H9 (cell line): ENCODE data around the gene GARNL3. TPM values are rescaled to one million over a fixed set of nuclear protein-coding genes. Genes with fewer than 3 reads are reported as not detected.

Experiments used
- DNase-seq: peaks from one replicate; pipeline ENCODE4 v3.0.0-alpha.2; 2017
- H2AFZ ChIP-seq: one replicate; pipeline ENCODE4 v1.6.1; 2013; ENCODE audit warnings: mild to moderate bottlenecking, low read length, control low read depth, moderate library complexity
- H2AK5ac ChIP-seq: 2 replicates; pipeline ENCODE4 v1.6.1; 2013; ENCODE audit warnings: low read length, control low read depth, mixed read lengths; ENCODE audit not compliant: insufficient read length
- H2BK120ac ChIP-seq: one replicate; pipeline ENCODE4 v1.6.1; 2013; ENCODE audit warnings: low read depth, mild to moderate bottlenecking, low read length, control low read depth, inconsistent platforms; ENCODE audit not compliant: poor library complexity, severe bottlenecking
- H2BK12ac ChIP-seq: 2 replicates; pipeline ENCODE4 v1.6.1; 2013; ENCODE audit warnings: low read length, control low read depth, mixed read lengths, low read depth; ENCODE audit not compliant: insufficient read length
- H2BK15ac ChIP-seq: 2 replicates; pipeline ENCODE4 v1.6.1; 2013; ENCODE audit warnings: low read depth, low read length, control low read depth
- H2BK20ac ChIP-seq: one replicate; pipeline ENCODE4 v1.6.1; 2013; ENCODE audit warnings: low read depth, mild to moderate bottlenecking, low read length, control low read depth, inconsistent platforms; ENCODE audit not compliant: poor library complexity, severe bottlenecking
- H2BK5ac ChIP-seq: 2 replicates; pipeline ENCODE4 v1.6.1; 2013; ENCODE audit warnings: low read length, control low read depth, mixed read lengths; ENCODE audit not compliant: insufficient read length
- H3K14ac ChIP-seq: 2 replicates; pipeline ENCODE4 v1.6.1; 2013; ENCODE audit warnings: low read length, control low read depth; ENCODE audit not compliant: insufficient read depth
- H3K18ac ChIP-seq: 2 replicates; pipeline ENCODE4 v1.6.1; 2013; ENCODE audit warnings: low read depth, mild to moderate bottlenecking, mixed read lengths, low read length, control low read depth; ENCODE audit not compliant: insufficient read length
- H3K23ac ChIP-seq: 2 replicates; pipeline ENCODE4 v1.6.1; 2013; ENCODE audit warnings: low read length, control low read depth, mixed read lengths, low read depth; ENCODE audit not compliant: insufficient read length
- H3K23me2 ChIP-seq: 2 replicates; pipeline ENCODE4 v1.6.1; 2013; ENCODE audit warnings: low read depth, mild to moderate bottlenecking, mixed read lengths, low read length, control low read depth; ENCODE audit not compliant: insufficient read length, poor library complexity, severe bottlenecking
- H3K27ac ChIP-seq: 2 replicates; pipeline ENCODE4 v1.5.1; 2013; ENCODE audit warnings: low read length, control low read depth, mixed read lengths, low read depth; ENCODE audit not compliant: insufficient read length
- H3K27me3 ChIP-seq: 2 replicates; pipeline ENCODE4 v1.6.1; 2013; ENCODE audit warnings: low read length, control low read depth, inconsistent platforms; ENCODE audit not compliant: insufficient read depth
- H3K4ac ChIP-seq: 2 replicates; pipeline ENCODE4 v1.6.1; 2013; ENCODE audit warnings: low read depth, mild to moderate bottlenecking, control low read depth, inconsistent platforms, low read length, moderate library complexity
- H3K4me1 ChIP-seq: 2 replicates; pipeline ENCODE4 v1.6.1; 2013; ENCODE audit warnings: low read length, control low read depth, inconsistent platforms; ENCODE audit not compliant: insufficient read depth
- H3K4me2 ChIP-seq: 2 replicates; pipeline ENCODE4 v1.6.1; 2013; ENCODE audit warnings: low read length, control low read depth, mixed read lengths; ENCODE audit not compliant: insufficient read length, insufficient read depth
- H3K56ac ChIP-seq: 2 replicates; pipeline ENCODE4 v1.6.1; 2013; ENCODE audit warnings: low read depth, mild to moderate bottlenecking, mixed read lengths, low read length, control low read depth; ENCODE audit not compliant: insufficient read length
- H3K79me1 ChIP-seq: 2 replicates; pipeline ENCODE4 v1.6.1; 2013; ENCODE audit warnings: low read depth, mild to moderate bottlenecking, moderate library complexity, low read length, control low read depth, inconsistent platforms; ENCODE audit not compliant: insufficient read depth, poor library complexity, severe bottlenecking
- H3K79me2 ChIP-seq: 2 replicates; pipeline ENCODE4 v1.6.1; 2013; ENCODE audit warnings: low read length, control low read depth, inconsistent platforms; ENCODE audit not compliant: insufficient read depth
- H3K9ac ChIP-seq: 2 replicates; pipeline ENCODE4 v1.6.1; 2013; ENCODE audit warnings: low read length, control low read depth, mixed read lengths; ENCODE audit not compliant: insufficient read length; ENCODE audit errors: extremely low read depth
- H3K9me3 ChIP-seq: one replicate; pipeline ENCODE4 v1.6.1; 2013; ENCODE audit warnings: low read depth, low read length, inconsistent platforms; ENCODE audit not compliant: control insufficient read depth
- H3T11ph ChIP-seq: one replicate; pipeline ENCODE4 v1.6.1; 2013; ENCODE audit warnings: mild to moderate bottlenecking, low read length, control low read depth, inconsistent platforms
- H4K20me1 ChIP-seq: one replicate; pipeline ENCODE4 v1.6.1; 2013; ENCODE audit not compliant: control insufficient read depth, insufficient read length, insufficient read depth
- H4K5ac ChIP-seq: 2 replicates; pipeline ENCODE4 v1.6.1; 2013; ENCODE audit warnings: low read depth, mild to moderate bottlenecking, mixed read lengths, low read length, control low read depth; ENCODE audit not compliant: insufficient read length
- H4K8ac ChIP-seq: replicated peaks from 2 replicates; pipeline ENCODE4 v1.6.1; 2013; ENCODE audit warnings: low read length, control low read depth, mixed read lengths, low read depth; ENCODE audit not compliant: insufficient read length
- H4K91ac ChIP-seq: 2 replicates; pipeline ENCODE4 v1.6.1; 2013; ENCODE audit warnings: low read depth, mild to moderate bottlenecking, moderate library complexity, mixed read lengths, low read length, control low read depth; ENCODE audit not compliant: insufficient read length
- H3K27ac Mint-ChIP-seq, 3 experiments: 2 replicates in 2 of 3; 3 replicates in 1 of 3; pipeline ENCODE4 v1.8.0; 2020 to 2021; ENCODE audit warnings: mixed read lengths in 3 of 3, mild to moderate bottlenecking in 1 of 3, moderate library complexity in 1 of 3
- H3K27me3 Mint-ChIP-seq: 2 replicates; pipeline ENCODE4 v1.8.0; 2021; ENCODE audit warnings: low read depth, mild to moderate bottlenecking, moderate library complexity, mixed read lengths
- H3K36me3 Mint-ChIP-seq, 3 experiments: 2 replicates in 2 of 3; 3 replicates in 1 of 3; pipeline ENCODE4 v1.8.0; 2020 to 2021; ENCODE audit warnings: low read depth in 3 of 3, mixed read lengths in 3 of 3; ENCODE audit not compliant: insufficient read depth in 1 of 3
- H3K4me1 Mint-ChIP-seq, 2 experiments: 2 replicates each; pipeline ENCODE4 v1.8.0; 2020; ENCODE audit warnings: mixed read lengths in 2 of 2
- H3K4me3 Mint-ChIP-seq, 2 experiments: 2 replicates in 1 of 2; 3 replicates in 1 of 2; pipeline ENCODE4 v1.8.0; 2020 to 2021; ENCODE audit warnings: mild to moderate bottlenecking in 2 of 2, mixed read lengths in 2 of 2, moderate library complexity in 1 of 2
- H3K9me3 Mint-ChIP-seq, 2 experiments: 2 replicates in 1 of 2; 3 replicates in 1 of 2; pipeline ENCODE4 v1.8.0; 2020; ENCODE audit warnings: mild to moderate bottlenecking in 2 of 2, mixed read lengths in 2 of 2, moderate library complexity in 1 of 2
- CTCF ChIP-seq: fragments of 200-600 bp; sonication (generic); conservative IDR thresholded peaks from 3 replicates; pipeline ENCODE4 v1.8.0; 2021; ENCODE audit warnings: antibody characterized with exemption, mild to moderate bottlenecking
- WGBS: extraction: QIAGEN DNeasy Blood & Tissue Kit; methylation state at CpG from one replicate; pipeline ENCODE4 v1.1.7; 2013; ENCODE audit warnings: missing lambda C conversion rate, low lambda C conversion rate, mixed read lengths; ENCODE audit not compliant: insufficient read length; ENCODE audit errors: extremely low coverage; 5-methylcytosine and 5-hydroxymethylcytosine counted together
- total RNA-seq: library from RNA; stranded (reverse); gene quantifications from 2 replicates; pipeline ENCODE4 v1.2.1, GENCODE V29; 2021

Gene GARNL3
- total RNA-seq, 1 experiment from 2014 or later: 8.7 TPM

- Histone ChIP-seq H3K9ac (no peak overlapping the region), H2BK12ac (no peak overlapping the region), H3K18ac (no peak overlapping the region), H3K23me2 (peaks cover 11% of the 10 kb centered on the region), H4K91ac (no peak overlapping the region), H3K23ac (no peak overlapping the region), H3K4me1 (no peaks in the 10 kb centered on the region), H3K4ac (no peak overlapping the region), H3K27me3 (no peaks in the 10 kb centered on the region), H3K79me2 (no peaks in the 10 kb centered on the region), H2BK5ac (no peak overlapping the region), H2AFZ (no peak overlapping the region), H3K27ac (no peak overlapping the region), H2BK120ac (no peak overlapping the region), H2AK5ac (no peak overlapping the region), H2BK20ac (no peak overlapping the region), H4K8ac (no peak overlapping the region), H3T11ph (no peak overlapping the region), H3K9me3 (no peaks in the 10 kb centered on the region), H3K79me1 (no peaks in the 10 kb centered on the region), H4K20me1 (no peaks in the 10 kb centered on the region), H3K14ac (no peak overlapping the region), H3K56ac (no peak overlapping the region), H4K5ac (no peak overlapping the region), H2BK15ac (no peak overlapping the region), H3K4me2 (no peak overlapping the region)
- H3K4me1 Mint-ChIP-seq: peaks cover 10 to 14% of the 10 kb centered on the region in 2 experiments
- H3K27ac Mint-ChIP-seq: no peak overlapping the region
- no peak overlapping the region for H3K4me3 Mint-ChIP-seq
- H3K9me3 Mint-ChIP-seq: no peaks in the 10 kb centered on the region
- no CpG with 5 or more reads among the region's 14 CpGs for WGBS
- H3K27me3 Mint-ChIP-seq: peaks cover 11% of the 10 kb centered on the region
- peaks cover 1 to 14% (median 7%) of the 10 kb centered on the region in 3 experiments; a peak in 5 of 7 replicates for H3K36me3 Mint-ChIP-seq
- no peak for TF ChIP-seq CTCF
- DNase-seq: no peak
Measured at GRCh38 chr9:127399736-127400269, 135.2 kb downstream of the GARNL3 start.
